Left lung (tissue), 10 donors: ENCODE results near the gene PLXNA2. TPM values are rescaled to one million over a fixed set of nuclear protein-coding genes. Genes with fewer than 3 reads are reported as not detected.

Source experiments
- ATAC-seq: fragments of 200-7000 bp; cut with Tn5 transposase; one replicate; pipeline ENCODE4 v1.9.1; 2020; ENCODE audit warnings: moderate library complexity
- DNase-seq, 4 donors: peaks; one replicate each; pipeline ENCODE4 v3.0.0-alpha.2; 2013 to 2020
- H3K27ac ChIP-seq, 2 donors: fragments of 200-600 bp; sonication (generic) in 1 of 2; one replicate each; pipeline versions ENCODE4 v1.5.0 to v1.8.0; 2020 to 2021
- H3K27me3 ChIP-seq, 2 donors: fragments of 200-600 bp; sonication (generic) in 1 of 2; one replicate each; pipeline versions ENCODE4 v1.5.0 to v1.8.0; 2020 to 2021
- H3K36me3 ChIP-seq, 2 donors: fragments of 200-600 bp; sonication (generic) in 1 of 2; one replicate each; pipeline versions ENCODE4 v1.5.0 to v1.8.0; 2020 to 2021
- H3K4me1 ChIP-seq, 2 donors: fragments of 200-600 bp; one replicate each; pipeline ENCODE4 v1.8.0; 2021
- H3K4me3 ChIP-seq, 2 donors: fragments of 200-600 bp; sonication (generic) in 1 of 2; one replicate each; pipeline versions ENCODE4 v1.5.0 to v1.8.0; 2020 to 2021; ENCODE audit warnings: mild to moderate bottlenecking in 1 of 2
- H3K9me3 ChIP-seq, 2 donors: fragments of 200-600 bp; sonication (generic) in 1 of 2; one replicate each; pipeline versions ENCODE4 v1.5.0 to v1.8.0; 2020 to 2021
- intact Hi-C, 2 donors: fragments of 100-400 bp; cut with DNase I; formaldehyde crosslinking; loops; one replicate each; pipeline versions ENCODE4 v1.11.2 to v1.14.2; 2022
- polyA plus RNA-seq, 6 donors: library from polyadenylated mRNA; unstranded; fragments of 120-200 nt; gene quantifications; one replicate each; pipeline ENCODE4 v1.2.1, GENCODE V29; 2013; ENCODE audit not compliant: insufficient read length in 6 of 6
- total RNA-seq, 2 donors: library from RNA; stranded (reverse); fragmentation: NEBNext Ultra II Directional; extraction: Animal tissue kit (Norgen Biotek cat#: 25700); gene quantifications; one replicate each; pipeline ENCODE4 v1.2.1, GENCODE V29; 2021
- TF ChIP-seq, protein P1 (sequence below), 2 donors: fragments of 200-600 bp; sonication (generic) in 1 of 2; IDR thresholded peaks; one replicate each; pipeline versions ENCODE4 v1.5.0 to v1.8.0; 2021; ENCODE audit warnings: antibody characterized with exemption in 2 of 2
- donor health status: DM: no; HTN: yes; CAD: no.
- donor health status: DM: no; HTN: no; CAD: no.

PLXNA2 gene
- total and polyA plus RNA-seq, 8 donors: 21.4 to 92.8 (median 34.0) TPM

DNA sequence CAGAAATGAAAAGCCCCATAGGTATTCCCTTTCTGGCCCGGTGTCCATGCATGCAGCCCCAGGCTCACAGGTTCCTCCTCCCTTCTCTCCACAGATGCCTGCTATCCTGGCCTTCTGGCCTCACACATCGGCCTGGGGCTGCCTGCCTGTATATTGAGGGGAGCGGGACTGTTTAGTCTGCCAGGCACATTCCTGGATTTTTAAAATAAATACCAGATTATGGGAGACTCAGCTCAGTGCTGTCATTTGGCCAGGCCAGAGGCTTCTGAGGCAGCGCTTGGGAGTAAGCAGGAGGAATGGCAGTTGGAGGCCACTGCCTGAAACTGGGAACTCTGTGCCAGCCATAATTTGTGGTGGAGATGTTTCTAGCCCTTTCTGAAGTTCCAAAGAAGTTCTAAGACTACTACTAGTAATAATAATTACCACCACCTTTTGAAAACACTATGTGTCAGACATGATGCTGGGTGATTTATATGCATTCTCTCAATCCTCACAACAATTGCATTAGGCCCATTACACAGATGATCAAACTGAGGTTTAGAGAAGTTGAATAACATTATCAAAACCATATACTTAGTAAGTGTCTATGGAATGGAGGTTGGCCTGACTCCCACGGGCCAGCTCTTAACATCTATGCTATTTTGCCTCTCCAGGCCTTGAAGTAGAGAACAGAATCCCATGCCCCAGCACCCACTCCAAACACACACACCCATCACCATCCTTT, 107.6 kb downstream of the PLXNA2 start:
- no peak overlapping the region for H3K4me3 ChIP-seq
- peaks cover 0 to 18% of the 10 kb centered on the region in 2 donors for H3K36me3 ChIP-seq
- TF ChIP-seq, protein P1, sequence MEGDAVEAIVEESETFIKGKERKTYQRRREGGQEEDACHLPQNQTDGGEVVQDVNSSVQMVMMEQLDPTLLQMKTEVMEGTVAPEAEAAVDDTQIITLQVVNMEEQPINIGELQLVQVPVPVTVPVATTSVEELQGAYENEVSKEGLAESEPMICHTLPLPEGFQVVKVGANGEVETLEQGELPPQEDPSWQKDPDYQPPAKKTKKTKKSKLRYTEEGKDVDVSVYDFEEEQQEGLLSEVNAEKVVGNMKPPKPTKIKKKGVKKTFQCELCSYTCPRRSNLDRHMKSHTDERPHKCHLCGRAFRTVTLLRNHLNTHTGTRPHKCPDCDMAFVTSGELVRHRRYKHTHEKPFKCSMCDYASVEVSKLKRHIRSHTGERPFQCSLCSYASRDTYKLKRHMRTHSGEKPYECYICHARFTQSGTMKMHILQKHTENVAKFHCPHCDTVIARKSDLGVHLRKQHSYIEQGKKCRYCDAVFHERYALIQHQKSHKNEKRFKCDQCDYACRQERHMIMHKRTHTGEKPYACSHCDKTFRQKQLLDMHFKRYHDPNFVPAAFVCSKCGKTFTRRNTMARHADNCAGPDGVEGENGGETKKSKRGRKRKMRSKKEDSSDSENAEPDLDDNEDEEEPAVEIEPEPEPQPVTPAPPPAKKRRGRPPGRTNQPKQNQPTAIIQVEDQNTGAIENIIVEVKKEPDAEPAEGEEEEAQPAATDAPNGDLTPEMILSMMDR (IDR thresholded peaks at IDR 0.05): no peak
- no peak overlapping the region for H3K27ac ChIP-seq
- DNase-seq (no peak), ATAC-seq (no peak)
- H3K27me3 ChIP-seq: no peaks in the 10 kb centered on the region
- H3K9me3 ChIP-seq: no peaks in the 10 kb centered on the region
- H3K4me1 ChIP-seq: peaks cover 10 to 13% of the 10 kb centered on the region in 2 donors
- intact Hi-C loops: no loop called here

DNA sequence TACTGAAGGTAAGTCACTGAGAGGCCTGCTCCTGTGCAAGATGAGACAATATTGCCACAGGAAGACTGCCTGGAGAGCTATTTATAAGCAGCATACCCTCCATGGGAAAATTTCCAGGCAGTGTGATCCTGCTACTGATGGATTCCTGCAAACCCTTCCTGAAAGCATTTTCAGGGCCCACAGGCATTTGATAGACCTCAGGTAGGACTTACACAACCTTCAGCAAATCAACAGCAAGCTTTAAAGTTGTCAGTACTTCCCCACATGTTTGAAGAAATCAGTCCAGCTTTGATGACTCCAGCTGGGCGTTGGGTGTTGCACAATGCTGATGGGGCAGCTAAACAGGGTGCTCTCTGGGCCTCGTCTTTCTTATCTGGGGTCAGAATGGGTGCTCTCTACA, 108.8 kb downstream of the PLXNA2 start:
- intact Hi-C loops: no loop called here
- H3K4me1 ChIP-seq: peaks cover 10 to 13% of the 10 kb centered on the region in 2 donors
- H3K36me3 ChIP-seq: peaks cover 0 to 14% of the 10 kb centered on the region in 2 donors
- no peak overlapping the region for H3K27ac ChIP-seq
- H3K9me3 ChIP-seq: no peaks in the 10 kb centered on the region
- TF ChIP-seq, protein P1 (IDR thresholded peaks at IDR 0.05): no peak
- ATAC-seq (peak; percentile 21), DNase-seq (no peak)
- H3K4me3 ChIP-seq: no peak overlapping the region
- H3K27me3 ChIP-seq: no peaks in the 10 kb centered on the region

DNA sequence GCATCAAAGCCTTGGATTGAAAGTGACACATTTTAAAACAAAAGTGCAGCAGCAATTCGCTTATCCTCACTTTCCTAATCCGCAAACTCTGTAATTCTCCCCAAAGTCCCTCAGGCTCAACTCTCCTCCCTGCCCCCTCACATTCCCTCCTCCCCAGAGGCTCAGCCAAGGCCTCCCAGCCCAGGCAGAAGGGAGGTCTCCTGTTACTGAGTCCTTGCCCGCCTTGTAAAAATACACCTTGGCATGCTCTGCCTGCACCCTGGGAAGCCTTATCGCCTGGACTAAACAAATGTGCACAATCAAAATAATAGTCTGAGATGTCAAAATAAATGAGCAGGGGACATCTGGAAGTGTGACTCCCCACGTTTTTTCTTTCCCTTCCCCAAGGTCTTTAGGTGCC, 109.7 kb downstream of the PLXNA2 start:
- peaks cover 0 to 14% of the 10 kb centered on the region in 2 donors for H3K36me3 ChIP-seq
- peaks cover 10 to 13% of the 10 kb centered on the region in 2 donors for H3K4me1 ChIP-seq
- TF ChIP-seq, protein P1 (IDR thresholded peaks at IDR 0.05): no peak
- no peak overlapping the region for H3K27ac ChIP-seq
- no peaks in the 10 kb centered on the region for H3K27me3 ChIP-seq
- intact Hi-C loops: loop anchor here in 1 of 2 donors (5.0 kb wide), 1 partner anchor 108 kb away; the partner anchor contains the start of gene PLXNA2
- ATAC-seq: no peak
- H3K4me3 ChIP-seq: no peak overlapping the region
- no peaks in the 10 kb centered on the region for H3K9me3 ChIP-seq
- DNase-seq: no peak

DNA sequence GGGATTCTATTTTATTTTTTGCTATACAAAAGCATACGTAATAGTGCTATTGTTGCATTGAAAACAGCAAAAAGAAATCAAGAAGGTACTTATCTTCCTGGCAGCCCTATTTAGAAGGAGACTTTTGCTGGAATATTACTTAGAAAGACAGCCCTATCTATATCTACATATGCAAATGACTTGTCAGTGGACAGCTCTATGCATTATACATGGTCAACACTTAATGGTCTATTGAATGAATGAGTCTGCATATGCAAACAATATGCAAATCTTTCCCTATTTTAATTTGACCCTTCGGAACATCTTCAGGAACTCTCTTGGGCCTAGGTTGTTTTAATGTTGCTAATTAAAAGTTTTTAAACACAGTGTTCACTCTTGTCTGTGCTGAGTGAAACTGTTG, 110.8 kb downstream of the PLXNA2 start:
- H3K27ac ChIP-seq: no peak overlapping the region
- ATAC-seq (no peak), DNase-seq (no peak)
- H3K36me3 ChIP-seq: peaks cover 0 to 7% of the 10 kb centered on the region in 2 donors
- H3K9me3 ChIP-seq: no peaks in the 10 kb centered on the region
- no peak overlapping the region for H3K4me3 ChIP-seq
- intact Hi-C loops: loop anchor here in 1 of 2 donors (5.0 kb wide), 1 partner anchor 109 kb away; the partner anchor contains the start of gene PLXNA2
- H3K27me3 ChIP-seq: no peaks in the 10 kb centered on the region
- H3K4me1 ChIP-seq: peaks cover 10 to 13% of the 10 kb centered on the region in 2 donors
- TF ChIP-seq, protein P1 (IDR thresholded peaks at IDR 0.05): no peak

DNA sequence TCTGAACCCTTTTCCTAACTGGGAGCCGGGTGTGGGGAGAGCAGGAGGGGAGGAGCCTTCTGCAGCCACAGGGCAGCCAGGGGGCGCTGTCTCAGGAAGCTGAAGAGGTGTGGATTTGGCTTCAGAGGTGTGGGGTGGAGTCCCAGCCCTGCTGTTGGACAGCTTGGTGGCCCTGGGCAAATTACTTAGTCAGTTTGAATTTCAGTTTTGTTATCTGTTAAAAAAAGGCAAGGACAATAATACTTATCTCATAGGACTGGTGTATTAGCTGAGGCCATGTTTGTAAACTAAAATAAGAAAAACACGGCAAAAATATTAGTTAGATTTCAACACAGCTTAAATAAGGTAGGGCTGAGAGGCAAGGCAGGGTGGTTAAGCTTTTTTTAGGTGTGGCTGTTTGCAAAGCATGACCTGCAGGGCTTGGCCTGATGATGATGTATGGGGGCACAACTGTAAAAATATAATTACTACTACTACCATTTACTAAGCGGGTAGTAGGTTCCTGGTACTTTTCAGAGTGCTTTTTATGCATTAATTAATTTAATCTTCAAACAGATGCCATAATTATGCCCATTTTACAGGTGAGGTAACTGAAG, 111.8 kb downstream of the PLXNA2 start:
- TF ChIP-seq, protein P1 (IDR thresholded peaks at IDR 0.05): peak; percentile 82 to 88
- peaks cover 10 to 13% of the 10 kb centered on the region in 2 donors for H3K4me1 ChIP-seq
- no peak overlapping the region for H3K4me3 ChIP-seq
- H3K27ac ChIP-seq: no peak overlapping the region
- no peaks in the 10 kb centered on the region for H3K27me3 ChIP-seq
- H3K36me3 ChIP-seq: no peaks in the 10 kb centered on the region
- peak; percentile 98 for ATAC-seq
- H3K9me3 ChIP-seq: no peaks in the 10 kb centered on the region
- DNase-seq: peak; percentile 45 to 92 (median 76)
- intact Hi-C loops: loop anchor here in 1 of 2 donors (5.0 kb wide), 1 partner anchor 110 kb away; the partner anchor contains the start of gene PLXNA2
